MM.1S (cell line): ENCODE measurements around the gene SNTG2.

Source experiments
- DNase-seq: peaks from one replicate; pipeline ENCODE4 v3.0.0-alpha.2; 2015
- H2AFZ ChIP-seq: fragments of 300-600 bp; sonication (generic); 2 replicates; pipeline ENCODE4 v1.6.0; 2016; ENCODE audit warnings: antibody characterized with exemption, low read length
- H3F3A ChIP-seq: fragments of 300-600 bp; sonication (generic); 2 replicates; pipeline ENCODE4 v1.6.1; 2016; ENCODE audit warnings: mild to moderate bottlenecking, antibody characterized with exemption, low read length, moderate library complexity, mixed read lengths; ENCODE audit not compliant: insufficient read depth
- H3K27ac ChIP-seq: fragments of 300-600 bp; sonication (generic); 2 replicates; pipeline ENCODE4 v1.5.1; 2016; ENCODE audit warnings: mild to moderate bottlenecking, low read length
- H3K27me3 ChIP-seq: fragments of 300-600 bp; sonication (generic); replicated peaks from 2 replicates; pipeline ENCODE4 v1.6.0; 2016; ENCODE audit warnings: low read length; ENCODE audit not compliant: insufficient read depth
- H3K36me3 ChIP-seq: fragments of 300-600 bp; sonication (generic); replicated peaks from 2 replicates; pipeline ENCODE4 v1.6.1; 2016; ENCODE audit warnings: mild to moderate bottlenecking, low read length, mixed read lengths; ENCODE audit not compliant: insufficient read depth
- H3K4me1 ChIP-seq: fragments of 300-600 bp; sonication (generic); 2 replicates; pipeline ENCODE4 v1.6.1; 2016; ENCODE audit warnings: low read length, mixed read lengths
- H3K4me2 ChIP-seq: fragments of 300-600 bp; sonication (generic); 2 replicates; pipeline ENCODE4 v1.6.0; 2016; ENCODE audit warnings: low read depth, low read length
- H3K4me3 ChIP-seq: fragments of 300-600 bp; sonication (generic); 2 replicates; pipeline ENCODE4 v1.5.1; 2016; ENCODE audit warnings: low read length, mixed read lengths
- H3K79me2 ChIP-seq: fragments of 300-600 bp; sonication (generic); 2 replicates; pipeline ENCODE4 v1.6.1; 2016; ENCODE audit warnings: mixed run types, low read length, mixed read lengths
- H3K9ac ChIP-seq: fragments of 300-600 bp; sonication (generic); 2 replicates; pipeline ENCODE4 v1.6.1; 2016; ENCODE audit warnings: low read length, mixed read lengths
- H3K9me2 ChIP-seq: fragments of 300-600 bp; sonication (generic); replicated peaks from 2 replicates; pipeline ENCODE4 v1.6.1; 2016; ENCODE audit warnings: mild to moderate bottlenecking, low read length, mixed read lengths; ENCODE audit not compliant: insufficient read depth
- H3K9me3 ChIP-seq: fragments of 300-600 bp; sonication (generic); replicated peaks from 2 replicates; pipeline ENCODE4 v1.6.1; 2016; ENCODE audit warnings: mild to moderate bottlenecking, low read length, mixed read lengths; ENCODE audit not compliant: insufficient read depth
- H4K20me1 ChIP-seq: fragments of 300-600 bp; sonication (generic); 2 replicates; pipeline ENCODE4 v1.6.1; 2016; ENCODE audit warnings: mild to moderate bottlenecking, low read length, moderate library complexity, mixed read lengths; ENCODE audit not compliant: insufficient read depth
- CTCF ChIP-seq: fragments of 300-600 bp; sonication (generic); IDR thresholded peaks from 2 replicates; pipeline ENCODE4 v1.5.1; 2016; ENCODE audit warnings: antibody characterized with exemption, low read length, mixed read lengths
- EZH2 ChIP-seq: fragments of 300-600 bp; sonication (generic); optimal IDR thresholded peaks from 2 replicates; pipeline ENCODE3; 2017; ENCODE audit warnings: low read depth, mild to moderate bottlenecking, antibody characterized with exemption, low read length, mixed read lengths
- EZH2phosphoT487 ChIP-seq: fragments of 300-600 bp; sonication (generic); IDR thresholded peaks from 2 replicates; pipeline ENCODE4 v1.6.1; 2018; ENCODE audit warnings: antibody characterized with exemption, low read length

The SNTG2 gene

GRCh38 chr2:1375794-1376193, 425.1 kb downstream of the SNTG2 start:
- no peaks in the 10 kb centered on the region for H3K27me3 ChIP-seq
- H3K79me2 ChIP-seq, result no peaks in the 10 kb centered on the region
- no peaks in the 10 kb centered on the region for H3K36me3 ChIP-seq
- no peaks in the 10 kb centered on the region for H4K20me1 ChIP-seq
- no peak overlapping the region for H3K9ac ChIP-seq
- H3K4me1 ChIP-seq, result no peaks in the 10 kb centered on the region
- TF ChIP-seq EZH2 (no peak), EZH2phosphoT487 (no peak), CTCF (no peak)
- no peak overlapping the region for H3K27ac ChIP-seq
- no peaks in the 10 kb centered on the region for H3K9me3 ChIP-seq
- H3K4me3 ChIP-seq, result no peak overlapping the region
- no peak for DNase-seq
- no peaks in the 10 kb centered on the region for H3K9me2 ChIP-seq
- no peaks in the 10 kb centered on the region for H3F3A ChIP-seq
- H3K4me2 ChIP-seq, result no peak overlapping the region
- no peak overlapping the region for H2AFZ ChIP-seq

GRCh38 chr2:1377473-1377872, 426.8 kb downstream of the SNTG2 start:
- H3K9me3 ChIP-seq, result no peaks in the 10 kb centered on the region
- no peaks in the 10 kb centered on the region for H3K79me2 ChIP-seq
- H3K27me3 ChIP-seq, result no peaks in the 10 kb centered on the region
- no peak overlapping the region for H3K9ac ChIP-seq
- H3K4me1 ChIP-seq, result no peaks in the 10 kb centered on the region
- TF ChIP-seq EZH2 (no peak), CTCF (no peak), EZH2phosphoT487 (no peak)
- no peak overlapping the region for H3K4me2 ChIP-seq
- no peak overlapping the region for H3K27ac ChIP-seq
- no peaks in the 10 kb centered on the region for H3K9me2 ChIP-seq
- no peak overlapping the region for H2AFZ ChIP-seq
- no peaks in the 10 kb centered on the region for H3F3A ChIP-seq
- DNase-seq, result no peak
- no peak overlapping the region for H3K4me3 ChIP-seq
- H3K36me3 ChIP-seq, result no peaks in the 10 kb centered on the region
- H4K20me1 ChIP-seq, result no peaks in the 10 kb centered on the region

- no peaks in the 10 kb centered on the region for H3K9me2 ChIP-seq
- no peaks in the 10 kb centered on the region for H3K9me3 ChIP-seq
- H3K79me2 ChIP-seq, result no peaks in the 10 kb centered on the region
- H3F3A ChIP-seq, result no peaks in the 10 kb centered on the region
- no peak overlapping the region for H3K27ac ChIP-seq
- no peak overlapping the region for H2AFZ ChIP-seq
- no peaks in the 10 kb centered on the region for H3K36me3 ChIP-seq
- H3K4me3 ChIP-seq, result no peak overlapping the region
- H3K27me3 ChIP-seq, result no peaks in the 10 kb centered on the region
- H3K4me2 ChIP-seq, result no peak overlapping the region
- DNase-seq, result no peak
- H4K20me1 ChIP-seq, result no peaks in the 10 kb centered on the region
- TF ChIP-seq CTCF, result no peak
- TF ChIP-seq EZH2, result no peak
- TF ChIP-seq EZH2phosphoT487, result no peak
- H3K4me1 ChIP-seq, result no peaks in the 10 kb centered on the region
- no peak overlapping the region for H3K9ac ChIP-seq
Observed at GRCh38 chr2:1378456-1379150, 428.0 kb downstream of the SNTG2 start.
